ENCODE results near the gene GOLGA6L25. TPM values are rescaled to one million over a fixed set of nuclear protein-coding genes. Genes with fewer than 3 reads are reported as not detected.
"Not testable (repeated sequence)": the region's sequence is repeated elsewhere in the genome, so short reads cannot be mapped to it uniquely, and the experiment has no call there.

Gene GOLGA6L25
- total RNA-seq, 2 donors from 2014 or later = not detected

- H3K4me3 ChIP-seq; DNase-seq; H3K4me1 ChIP-seq; H3K27ac ChIP-seq; H3K36me3 ChIP-seq (replicated peaks in 1 of 2; ENCODE audit: insufficient read depth in 1 of 2, low read depth in 2 of 2); intact Hi-C loops (cut with DNase I); ATAC-seq; H3K9me3 ChIP-seq; H3K27me3 ChIP-seq: not testable (repeated sequence)
- WGBS, 2 donors = no CpG with 5 or more reads among the region's 10 CpGs
Observed at GRCh38 chr15:28597471-28597870, 44.1 kb downstream of the GOLGA6L25 start.

- intact Hi-C loops (cut with DNase I); H3K4me3 ChIP-seq; H3K27ac ChIP-seq; ATAC-seq; DNase-seq; H3K36me3 ChIP-seq (replicated peaks in 1 of 2; ENCODE audit: insufficient read depth in 1 of 2, low read depth in 2 of 2); H3K27me3 ChIP-seq; H3K4me1 ChIP-seq; H3K9me3 ChIP-seq: not testable (repeated sequence)
- WGBS, 2 donors = 80 to 100% methylated on average over 3 to 5 of the region's 8 CpGs
Observed at GRCh38 chr15:28598209-28598608, 44.8 kb downstream of the GOLGA6L25 start.

- H3K4me1 ChIP-seq; H3K9me3 ChIP-seq; ATAC-seq; DNase-seq; H3K4me3 ChIP-seq; H3K27me3 ChIP-seq; H3K27ac ChIP-seq; H3K36me3 ChIP-seq (replicated peaks in 1 of 2; ENCODE audit: insufficient read depth in 1 of 2, low read depth in 2 of 2); intact Hi-C loops (cut with DNase I): not testable (repeated sequence)
- 98 to 100% methylated on average over 4 to 5 of the region's 9 CpGs for WGBS, 2 donors
Observed at GRCh38 chr15:28602152-28602551, 48.8 kb downstream of the GOLGA6L25 start.

Small RNA genes within 50 kb of the gene (small RNA-seq; reads per million reads assigned to genes)
- gene AC138749.2 (not detected), gene RF00017 (not detected)

Other genes starting within 250 kb of the GOLGA6L25 start
- gene HERC2, start 231.4 kb upstream of the GOLGA6L25 start, total RNA-seq = 10 to 100 TPM; 36.3 to 76.5 TPM
- not detected for gene GOLGA6L24, start 195.5 kb upstream of the GOLGA6L25 start, total RNA-seq
- gene GOLGA8F, start 174.9 kb upstream of the GOLGA6L25 start, total RNA-seq = not detected
- not detected for gene GOLGA8G, start 20.6 kb upstream of the GOLGA6L25 start, total RNA-seq
- gene GOLGA8M, start 158.9 kb downstream of the GOLGA6L25 start, total RNA-seq = not detected